ENCODE measurements around the gene EEFSEC. TPM values are rescaled to one million over a fixed set of nuclear protein-coding genes. Genes with fewer than 3 reads are reported as not detected.

The EEFSEC gene
- total RNA-seq, 3 donors from 2014 or later: 9.7 to 10.9 (median 10.8) TPM

DNA sequence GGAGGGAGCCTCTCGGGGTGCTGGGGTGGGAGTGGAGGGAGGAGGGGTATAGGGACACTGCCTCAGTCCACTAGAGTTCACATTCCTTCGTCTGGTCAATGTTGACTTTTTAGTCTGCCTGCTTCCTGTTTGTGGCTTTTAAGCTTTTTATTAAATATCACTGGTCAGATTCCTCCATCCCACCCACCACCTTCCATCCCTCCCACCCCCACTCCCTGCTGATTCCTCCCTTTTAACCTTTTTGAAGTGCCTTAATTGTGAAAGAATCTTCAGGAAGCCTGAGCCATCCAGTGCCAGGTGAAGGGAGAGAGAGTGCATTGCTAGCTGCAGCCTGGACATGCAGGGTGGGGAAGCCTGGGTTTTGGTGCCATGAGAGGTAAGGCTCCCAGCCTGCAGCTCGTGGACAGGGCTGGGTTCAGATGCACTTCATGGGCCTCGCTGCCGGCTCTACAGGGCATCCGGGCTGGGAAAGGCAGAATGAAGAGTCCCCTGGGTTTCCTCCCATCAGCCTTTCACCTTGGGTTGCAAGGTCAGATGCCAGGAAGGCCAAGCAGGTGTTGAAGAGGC, 207.5 kb downstream of the EEFSEC start:
- no peak for ATAC-seq
- Histone ChIP-seq H3K9me3 (no peaks in the 10 kb centered on the region), H3K4me1 (ENCODE audit: low read depth) (no peaks in the 10 kb centered on the region), H3K36me3 (ENCODE audit: low read depth) (no peaks in the 10 kb centered on the region), H3K4me3 (no peak overlapping the region)
- no peak for DNase-seq
- intact Hi-C loops (cut with DNase I, micrococcal nuclease): no loop called here
- TF ChIP-seq, protein P1, sequence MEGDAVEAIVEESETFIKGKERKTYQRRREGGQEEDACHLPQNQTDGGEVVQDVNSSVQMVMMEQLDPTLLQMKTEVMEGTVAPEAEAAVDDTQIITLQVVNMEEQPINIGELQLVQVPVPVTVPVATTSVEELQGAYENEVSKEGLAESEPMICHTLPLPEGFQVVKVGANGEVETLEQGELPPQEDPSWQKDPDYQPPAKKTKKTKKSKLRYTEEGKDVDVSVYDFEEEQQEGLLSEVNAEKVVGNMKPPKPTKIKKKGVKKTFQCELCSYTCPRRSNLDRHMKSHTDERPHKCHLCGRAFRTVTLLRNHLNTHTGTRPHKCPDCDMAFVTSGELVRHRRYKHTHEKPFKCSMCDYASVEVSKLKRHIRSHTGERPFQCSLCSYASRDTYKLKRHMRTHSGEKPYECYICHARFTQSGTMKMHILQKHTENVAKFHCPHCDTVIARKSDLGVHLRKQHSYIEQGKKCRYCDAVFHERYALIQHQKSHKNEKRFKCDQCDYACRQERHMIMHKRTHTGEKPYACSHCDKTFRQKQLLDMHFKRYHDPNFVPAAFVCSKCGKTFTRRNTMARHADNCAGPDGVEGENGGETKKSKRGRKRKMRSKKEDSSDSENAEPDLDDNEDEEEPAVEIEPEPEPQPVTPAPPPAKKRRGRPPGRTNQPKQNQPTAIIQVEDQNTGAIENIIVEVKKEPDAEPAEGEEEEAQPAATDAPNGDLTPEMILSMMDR (IDR thresholded peaks at IDR 0.05): no peak

DNA sequence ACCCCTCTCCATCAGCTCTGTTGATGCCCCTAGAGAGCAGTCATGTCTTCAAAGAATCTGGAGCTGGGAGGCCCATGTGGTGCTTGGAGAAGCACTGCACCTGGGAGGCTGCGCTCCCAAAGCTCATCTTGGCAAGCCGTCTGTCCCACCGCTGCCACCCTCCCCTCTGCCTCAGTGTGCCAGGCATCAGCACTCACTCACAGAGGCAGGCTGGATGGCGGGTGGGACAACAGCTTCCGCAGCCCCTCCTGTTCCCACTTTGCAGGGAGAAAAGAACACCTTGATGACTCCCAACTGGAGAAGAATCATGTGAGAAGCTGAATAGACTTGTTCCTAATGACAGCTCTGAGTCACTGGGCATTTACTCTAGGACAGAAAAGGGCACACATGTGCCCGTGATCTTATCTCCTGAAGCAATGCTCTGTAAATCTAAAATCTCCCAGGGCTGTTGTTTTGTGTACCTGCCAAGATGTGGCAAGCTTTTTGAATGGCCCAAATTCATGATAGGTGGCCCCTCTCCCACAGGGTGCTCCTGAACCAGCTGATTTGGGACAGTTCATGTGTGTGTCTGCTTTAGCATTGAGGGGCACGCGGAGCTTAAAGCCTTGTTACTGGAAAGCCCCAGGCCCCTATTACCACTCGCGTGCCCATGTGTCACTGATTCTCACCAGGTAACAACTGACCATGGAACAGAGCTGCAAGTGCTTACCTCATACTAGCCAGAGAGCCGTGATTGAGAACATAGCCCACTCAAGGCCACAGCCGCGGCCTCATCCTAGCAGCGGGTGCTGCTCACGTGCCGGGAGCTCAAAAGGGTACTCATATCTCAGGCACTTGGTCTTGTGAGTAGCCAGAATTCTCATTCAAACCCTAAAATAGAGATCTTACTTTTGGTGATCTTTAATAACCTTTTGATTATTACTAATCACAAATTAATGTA, 209.0 kb downstream of the EEFSEC start:
- Histone ChIP-seq H3K9me3 (no peaks in the 10 kb centered on the region), H3K36me3 (ENCODE audit: low read depth) (no peaks in the 10 kb centered on the region), H3K4me1 (ENCODE audit: low read depth) (no peaks in the 10 kb centered on the region), H3K4me3 (no peak overlapping the region)
- ATAC-seq (no peak), DNase-seq (no peak)
- TF ChIP-seq, protein P1 (IDR thresholded peaks at IDR 0.05): no peak
- intact Hi-C loops (cut with DNase I, micrococcal nuclease): no loop called here

DNA sequence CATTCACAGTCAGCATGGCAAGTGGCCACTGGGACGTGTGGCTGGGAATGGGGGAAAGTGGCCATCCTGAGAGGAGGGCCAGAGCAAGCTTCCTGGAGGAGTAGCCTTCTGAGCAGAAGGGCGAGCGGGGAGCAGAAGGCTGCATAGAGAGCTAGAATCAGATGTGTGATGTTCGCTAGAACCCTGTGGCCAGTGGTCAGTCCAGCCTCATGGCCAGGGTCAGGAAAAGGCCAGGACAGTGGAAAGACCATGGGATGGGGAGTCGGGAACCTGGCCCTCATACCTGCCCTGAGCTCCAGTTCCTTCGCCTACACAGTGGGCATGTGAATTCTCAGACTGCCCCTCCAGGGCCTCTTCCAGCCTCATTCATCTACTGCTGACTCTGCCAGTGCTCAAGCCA, 211.0 kb downstream of the EEFSEC start:
- Histone ChIP-seq H3K4me3 (no peak overlapping the region), H3K9me3 (no peaks in the 10 kb centered on the region), H3K4me1 (ENCODE audit: low read depth) (no peaks in the 10 kb centered on the region), H3K36me3 (ENCODE audit: low read depth) (no peaks in the 10 kb centered on the region)
- TF ChIP-seq, protein P1 (IDR thresholded peaks at IDR 0.05): no peak
- ATAC-seq (no peak), DNase-seq (no peak)
- intact Hi-C loops (cut with DNase I, micrococcal nuclease): no loop called here

DNA sequence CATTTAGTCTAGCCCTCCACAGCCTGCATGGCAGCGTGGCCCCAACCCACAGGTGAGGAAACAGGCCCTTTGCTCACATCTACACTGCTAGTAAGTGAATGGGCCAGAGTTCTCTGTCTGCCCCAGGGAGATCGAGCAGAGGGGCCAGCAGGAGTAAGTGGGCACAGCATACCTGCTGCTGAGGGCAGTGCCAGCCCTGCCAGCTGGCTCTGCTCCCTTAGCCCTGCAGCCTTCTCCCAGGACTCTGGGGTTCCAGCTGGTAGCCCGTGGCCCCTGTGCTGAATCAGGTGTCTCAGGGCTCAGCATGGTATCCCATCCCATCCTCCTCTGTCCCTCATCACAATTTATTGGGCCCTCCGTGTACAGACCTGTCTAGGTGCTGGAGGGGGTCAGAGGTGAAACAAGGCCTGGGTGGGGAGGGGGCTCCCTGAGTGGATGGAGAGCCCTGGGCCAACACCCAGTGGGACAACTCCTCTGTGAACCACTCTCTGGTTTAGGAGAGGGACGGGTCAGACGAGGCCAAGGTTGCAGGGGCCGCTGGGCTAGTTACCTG, 211.6 kb downstream of the EEFSEC start:
- no peak overlapping the region for H3K4me3 ChIP-seq
- no peak for ATAC-seq
- H3K9me3 ChIP-seq: no peaks in the 10 kb centered on the region
- intact Hi-C loops (cut with DNase I, micrococcal nuclease): no loop called here
- DNase-seq: no peak
- TF ChIP-seq, protein P1 (IDR thresholded peaks at IDR 0.05): no peak
- H3K4me1 ChIP-seq (ENCODE audit: low read depth): no peaks in the 10 kb centered on the region
- no peaks in the 10 kb centered on the region for H3K36me3 ChIP-seq (ENCODE audit: low read depth)

DNA sequence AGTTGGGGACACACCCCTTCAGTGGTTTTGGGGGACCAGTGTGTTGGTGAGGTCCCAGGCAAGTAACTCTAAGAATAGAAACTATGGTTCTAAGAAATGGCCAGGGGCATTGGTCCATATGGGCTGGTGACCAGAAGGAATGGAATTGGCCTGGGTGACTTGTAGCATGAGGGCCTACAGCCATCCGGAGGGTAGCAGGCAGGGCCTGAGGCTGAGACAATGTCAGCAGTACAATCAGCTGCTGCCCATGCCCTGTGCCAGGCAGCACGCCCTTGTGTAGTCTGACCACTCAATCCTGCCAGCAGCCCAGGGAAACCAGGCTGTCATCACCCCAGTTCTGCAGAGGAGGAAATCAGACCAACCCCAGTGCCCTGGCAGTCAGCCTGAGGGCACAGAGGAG, 212.9 kb downstream of the EEFSEC start:
- Histone ChIP-seq H3K36me3 (ENCODE audit: low read depth) (no peaks in the 10 kb centered on the region), H3K4me1 (ENCODE audit: low read depth) (no peaks in the 10 kb centered on the region), H3K4me3 (no peak overlapping the region), H3K9me3 (no peaks in the 10 kb centered on the region)
- TF ChIP-seq, protein P1 (IDR thresholded peaks at IDR 0.05): no peak
- ATAC-seq: no peak
- intact Hi-C loops (cut with DNase I, micrococcal nuclease): no loop called here
- no peak for DNase-seq

Measured in mucosa of descending colon (tissue), 3 donors.